ENCODE measurements around the gene RAD51B.

DNA sequence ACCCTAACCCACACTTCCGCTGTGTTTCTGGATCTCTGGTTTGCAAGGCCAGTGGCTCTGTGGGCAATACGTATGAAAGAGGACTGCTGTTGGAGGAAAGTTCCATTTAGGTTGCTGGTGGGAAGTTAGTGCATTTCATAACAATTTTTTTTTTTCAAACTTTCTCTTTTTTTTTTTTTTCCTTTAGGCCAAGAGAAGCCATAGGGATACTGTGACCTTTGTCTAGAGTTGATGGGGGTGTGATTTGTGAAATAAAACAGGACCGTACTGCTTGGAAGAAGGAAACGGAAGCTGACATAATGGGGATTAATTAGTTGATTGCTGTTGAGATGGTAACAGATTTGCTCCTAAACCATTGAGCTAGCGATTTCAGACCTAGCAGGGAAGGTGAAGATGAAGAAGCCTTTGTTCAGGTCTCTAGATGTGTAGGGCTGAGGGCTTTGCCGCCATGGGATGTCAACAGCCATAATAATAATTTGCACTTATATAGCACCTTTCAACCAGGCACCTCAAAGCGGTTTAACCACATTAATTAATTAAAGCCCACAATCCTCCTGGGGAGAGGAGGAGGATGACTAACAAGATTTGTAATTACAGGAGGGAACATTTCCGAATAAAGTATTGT, 658.0 kb downstream of the RAD51B start:
- no peak for TF ChIP-seq POLR2AphosphoS5 (IDR thresholded peaks at IDR 0.05; ENCODE audit: borderline replicate concordance, low read depth, low read length)
- TF ChIP-seq EZH2 (IDR thresholded peaks at IDR 0.05) = no peak
- TF ChIP-seq FOXP2 (optimal IDR thresholded peaks at IDR 0.05; ENCODE audit: control extremely low read depth, extremely low read length, insufficient read depth) = no peak
